Stimulated activated CD4-positive, alpha-beta T cell treated with anti-CD3 and anti-CD28 coated beads, Interleukin-1b, Interleukin-23, amount 100 ng/mL, for 24 hours (primary cell): ENCODE results near the gene PKP3.
A peak's percentile ranks its signal among the peaks of the same experiment; 100 is the strongest.
"Not testable (repeated sequence)": the region's sequence is repeated elsewhere in the genome, so short reads cannot be mapped to it uniquely, and the experiment has no call there.

Experiments used
- DNase-seq, 4 experiments: peaks; one replicate each; pipeline ENCODE4 v3.0.0-alpha.2; 2020; ENCODE audit warnings: low read depth in 4 of 4, low spot score in 1 of 4

The PKP3 gene

GRCh38 chr11:394034-394857 is at the start of gene PKP3:
TSS of gene PKP3 (plus strand) at chr11:394209. CDS start at chr11:394293, 84 bp downstream.
- DNase-seq: no peak

GRCh38 chr11:344836-345578 is 49.0 kb upstream of the PKP3 start:
- no peak for DNase-seq

GRCh38 chr11:346529-346928 is 47.5 kb upstream of the PKP3 start:
- no peak for DNase-seq

- not testable (repeated sequence) for DNase-seq
Observed at GRCh38 chr11:349270-349954, 44.6 kb upstream of the PKP3 start.

GRCh38 chr11:350033-350722 is 43.8 kb upstream of the PKP3 start:
- not testable (repeated sequence) for DNase-seq

GRCh38 chr11:350723-351255 is 43.2 kb upstream of the PKP3 start:
- no peak for DNase-seq

- DNase-seq: no peak
Observed at GRCh38 chr11:351411-351810, 42.6 kb upstream of the PKP3 start.

- DNase-seq: no peak
Observed at GRCh38 chr11:352456-353031, 41.5 kb upstream of the PKP3 start.

GRCh38 chr11:353179-353873 is 40.7 kb upstream of the PKP3 start:
- no peak for DNase-seq

GRCh38 chr11:355581-356458 is 38.2 kb upstream of the PKP3 start:
- DNase-seq: peak; percentile 65 to 87 (median 72)

GRCh38 chr11:356610-357009 is 37.4 kb upstream of the PKP3 start:
- no peak for DNase-seq

GRCh38 chr11:357582-357981 is 36.4 kb upstream of the PKP3 start:
- DNase-seq: no peak

GRCh38 chr11:358129-358800 is 35.7 kb upstream of the PKP3 start:
- no peak for DNase-seq

- DNase-seq: peak in 1 of 4 experiments; percentile 17
Observed at GRCh38 chr11:359181-359714, 34.8 kb upstream of the PKP3 start.

GRCh38 chr11:360326-361280 is 33.4 kb upstream of the PKP3 start:
- no peak for DNase-seq

GRCh38 chr11:362642-363442 is 31.2 kb upstream of the PKP3 start:
- no peak for DNase-seq
